Fibroblast of lung (primary cell): ENCODE measurements around the gene ZSWIM6.

ENCODE experiments used
- CTCF ChIP-seq, 2 donors: IDR thresholded peaks in 1 of 2; conservative IDR thresholded peaks in 1 of 2; 1 replicate in 1 of 2; 2 replicates in 1 of 2; pipeline ENCODE4 v1.5.1; 2011 to 2012; ENCODE audit warnings: low read length in 2 of 2, control low read depth in 1 of 2, inconsistent platforms in 1 of 2, low read depth in 1 of 2, mild to moderate bottlenecking in 1 of 2
- EZH2 ChIP-seq: IDR thresholded peaks from 2 replicates; pipeline ENCODE4 v1.5.1; 2012; ENCODE audit warnings: low read length, control low read depth, mild to moderate bottlenecking; ENCODE audit errors: missing control alignments

GRCh38 chr5:61307191-61307590 lies 24.9 kb upstream of the ZSWIM6 start:
- TF ChIP-seq CTCF (conservative IDR thresholded peaks at IDR 0.05 in 1 of 2, IDR thresholded peaks at IDR 0.05 in 1 of 2; ENCODE audit: low read depth in 1 of 2, low read length in 2 of 2), result no peak
- no peak for TF ChIP-seq EZH2
